Activated CD8-positive, alpha-beta memory T cell treated with anti-CD3 and anti-CD28 coated beads, Interleukin-2, amount 50 U/mL, for 1 hour (primary cell): Measurements from ENCODE around the gene SPATA6L.

Experiments used
- DNase-seq: peaks from one replicate; pipeline ENCODE4 v3.0.0-alpha.2; 2020; ENCODE audit errors: extremely low read depth

The SPATA6L gene

GRCh38 chr9:4549751-4550295 lies 116.5 kb downstream of the SPATA6L start:
- DNase-seq = no peak

GRCh38 chr9:4548811-4549725 lies 117.2 kb downstream of the SPATA6L start:
- no peak for DNase-seq
